AG04450 (cell line): Measurements from ENCODE around the gene SNRPD3. TPM values are rescaled to one million over a fixed set of nuclear protein-coding genes. Genes with fewer than 3 reads are reported as not detected.
"Not testable (repeated sequence)": the region's sequence is repeated elsewhere in the genome, so short reads cannot be mapped to it uniquely, and the experiment has no call there.

Experiments
- CTCF ChIA-PET: fragments of 300-600, 350-600 bp; formaldehyde crosslinking; extraction: SDS; loops from one replicate; lab custom pipeline; 2022; ENCODE audit warnings: antibody characterized with exemption, inconsistent platforms; lab: Charles Lee
- POLR2A ChIA-PET: fragments of 350-600 bp; formaldehyde crosslinking; extraction: SDS; loops from one replicate; lab custom pipeline; 2021; ENCODE audit warnings: antibody characterized with exemption, inconsistent platforms; lab: Yijun Ruan, JAX
- DNase-seq: peaks from one replicate; pipeline ENCODE4 v3.0.0-alpha.2; 2011; ENCODE audit warnings: low read depth, low spot score
- H3K27ac ChIP-seq: one replicate; pipeline ENCODE4 v1.5.1; 2012; ENCODE audit warnings: low read depth, low read length, control low read depth
- H3K27me3 ChIP-seq: one replicate; pipeline ENCODE4 v1.6.0; 2012; ENCODE audit warnings: low read length; ENCODE audit not compliant: control insufficient read depth, insufficient read depth
- H3K4me3 ChIP-seq: 2 replicates; pipeline ENCODE4 v1.5.1; 2011; ENCODE audit warnings: mild to moderate bottlenecking, low read depth, low read length, control low read depth
- H3K9me3 ChIP-seq: 2 replicates; pipeline ENCODE4 v1.5.1; 2012; ENCODE audit warnings: low read length; ENCODE audit not compliant: control insufficient read depth, insufficient read depth
- polyA plus RNA-seq: library from polyadenylated mRNA; depleted of rRNA; stranded (reverse); fragments of >200 nt; gene quantifications from 2 replicates; pipeline ENCODE4 v1.2.3, GENCODE V29; 2011
- TF ChIP-seq, protein P1 (sequence below): IDR thresholded peaks from 2 replicates; pipeline ENCODE4 v1.5.1; 2011; ENCODE audit warnings: low read depth, low read length, control low read depth, inconsistent platforms

SNRPD3 gene
- polyA plus RNA-seq, 1 experiment, result 187 TPM

DNA sequence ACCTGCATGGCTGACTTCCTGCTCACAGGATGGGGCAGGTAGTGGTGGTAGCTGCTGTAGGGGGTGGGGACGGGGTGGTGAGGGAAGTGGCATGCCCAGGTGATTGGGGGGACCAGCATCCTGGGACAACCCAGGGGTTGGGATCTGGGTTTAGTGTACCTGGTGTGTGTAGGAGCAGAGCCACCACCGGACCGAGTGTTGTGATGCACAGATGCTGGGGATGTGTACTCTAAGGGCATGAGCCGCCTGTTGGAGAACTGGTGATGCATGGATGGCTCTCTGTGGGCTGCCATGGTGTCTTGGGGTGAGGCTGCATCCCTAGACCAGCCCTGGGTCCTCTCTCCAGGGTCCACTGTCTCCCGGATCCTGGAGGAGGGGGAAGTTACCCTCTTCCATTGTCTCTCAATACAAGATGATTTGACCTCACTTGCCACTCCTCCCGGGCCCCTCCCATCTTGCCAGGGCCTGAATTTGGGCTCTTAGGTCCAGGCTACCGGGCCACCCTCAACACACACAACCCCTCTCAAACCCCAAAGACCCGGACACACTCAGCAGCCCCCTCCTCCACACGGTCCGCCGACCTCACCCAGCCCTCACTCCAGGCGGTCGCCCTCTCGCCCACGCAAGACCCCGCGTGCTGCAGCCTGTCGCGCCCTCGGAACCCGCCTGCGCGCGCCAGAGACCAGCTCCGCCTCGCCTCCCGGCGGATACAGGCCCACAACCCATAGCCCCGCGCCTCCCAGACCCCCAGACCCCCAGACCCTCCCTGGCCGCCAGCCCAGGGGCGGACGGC is 36.5 kb downstream of the SNRPD3 start:
- TF ChIP-seq, protein P1, sequence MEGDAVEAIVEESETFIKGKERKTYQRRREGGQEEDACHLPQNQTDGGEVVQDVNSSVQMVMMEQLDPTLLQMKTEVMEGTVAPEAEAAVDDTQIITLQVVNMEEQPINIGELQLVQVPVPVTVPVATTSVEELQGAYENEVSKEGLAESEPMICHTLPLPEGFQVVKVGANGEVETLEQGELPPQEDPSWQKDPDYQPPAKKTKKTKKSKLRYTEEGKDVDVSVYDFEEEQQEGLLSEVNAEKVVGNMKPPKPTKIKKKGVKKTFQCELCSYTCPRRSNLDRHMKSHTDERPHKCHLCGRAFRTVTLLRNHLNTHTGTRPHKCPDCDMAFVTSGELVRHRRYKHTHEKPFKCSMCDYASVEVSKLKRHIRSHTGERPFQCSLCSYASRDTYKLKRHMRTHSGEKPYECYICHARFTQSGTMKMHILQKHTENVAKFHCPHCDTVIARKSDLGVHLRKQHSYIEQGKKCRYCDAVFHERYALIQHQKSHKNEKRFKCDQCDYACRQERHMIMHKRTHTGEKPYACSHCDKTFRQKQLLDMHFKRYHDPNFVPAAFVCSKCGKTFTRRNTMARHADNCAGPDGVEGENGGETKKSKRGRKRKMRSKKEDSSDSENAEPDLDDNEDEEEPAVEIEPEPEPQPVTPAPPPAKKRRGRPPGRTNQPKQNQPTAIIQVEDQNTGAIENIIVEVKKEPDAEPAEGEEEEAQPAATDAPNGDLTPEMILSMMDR, result no peak
- ChIA-PET CTCF (interaction anchor here (0.6 kb wide), 1 partner anchor 610 kb away, joined by 8 read pairs; no protein-coding TSS in a partner anchor), POLR2A (interaction anchor here (0.6 kb wide), 1 partner anchor 47 kb away, joined by 4 read pairs; no protein-coding TSS in a partner anchor)
- Histone ChIP-seq H3K4me3 (peak overlapping the region; percentile 68), H3K27ac (no peak overlapping the region), H3K27me3 (no peaks in the 10 kb centered on the region), H3K9me3 (no peaks in the 10 kb centered on the region)
- no peak for DNase-seq

DNA sequence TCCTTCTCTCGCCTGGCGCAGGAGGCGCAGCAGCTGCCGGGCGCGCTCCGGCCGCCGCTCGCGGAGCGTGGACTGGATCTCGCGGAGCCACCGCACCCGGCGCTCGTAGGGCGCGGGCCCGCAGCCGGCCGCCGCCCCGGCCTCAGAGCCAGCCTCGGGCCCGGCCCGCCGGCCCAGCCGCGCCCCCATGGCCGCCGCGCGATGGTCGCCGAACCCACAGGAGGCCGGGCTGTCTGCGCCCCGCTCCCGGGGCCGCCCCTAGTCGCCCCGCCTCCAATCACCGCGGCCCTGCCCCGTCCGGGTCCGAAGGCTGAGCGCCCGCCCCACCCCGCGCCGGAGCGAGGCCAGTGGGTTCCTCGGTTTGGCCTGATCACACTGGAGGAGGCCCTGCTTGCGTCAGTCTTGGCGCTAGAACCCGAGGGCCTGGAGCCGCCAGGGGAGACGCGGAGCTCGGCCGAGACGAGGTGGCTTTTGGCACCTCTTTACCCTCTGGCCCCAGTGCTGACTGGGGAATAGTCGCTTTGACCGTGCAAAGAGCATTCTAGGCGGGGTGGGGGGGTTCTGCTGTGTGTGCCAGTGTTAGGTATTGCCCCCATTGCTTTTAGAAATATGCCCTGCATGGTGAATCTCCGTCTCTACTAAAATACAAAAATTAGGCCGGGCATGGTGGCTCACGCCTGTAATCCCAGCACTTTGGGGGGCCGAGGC is 37.2 kb downstream of the SNRPD3 start, which contains the start of gene LRRC75B:
Gene LRRC75B, minus strand, starts transcription at position 223 of the 708 bp plus-strand sequence. Its CDS starts 34 bp downstream, at position 189.
- no peaks in the 10 kb centered on the region for H3K27me3 ChIP-seq
- CTCF ChIA-PET, result interaction anchor here (0.7 kb wide), 1 partner anchor 269 kb away, joined by 6 read pairs; no protein-coding TSS in a partner anchor
- POLR2A ChIA-PET, result interaction anchor here (0.6 kb wide), 1 partner anchor 48 kb away, joined by 4 read pairs; no protein-coding TSS in a partner anchor
- TF ChIP-seq, protein P1, result no peak
- H3K4me3 ChIP-seq, result peak within 1 kb of the TSS; percentile 68
- DNase-seq, result peak; percentile 53
- H3K9me3 ChIP-seq, result no peaks in the 10 kb centered on the region
- H3K27ac ChIP-seq, result peak within 1 kb of the TSS; percentile 70

DNA sequence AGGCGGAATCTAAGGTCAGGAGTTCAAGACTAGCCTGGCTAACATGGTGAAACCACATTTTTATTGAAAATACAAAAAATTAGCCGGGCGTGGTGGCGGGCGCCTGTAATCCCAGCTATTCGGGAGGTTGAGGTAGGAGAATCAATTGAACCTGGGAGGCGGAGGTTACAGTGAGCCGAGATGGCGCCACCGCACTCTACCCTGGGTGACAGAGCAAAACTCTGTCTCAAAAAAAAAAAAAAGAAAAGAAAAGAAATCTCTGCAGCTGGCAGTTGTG is 37.7 kb downstream of the SNRPD3 start:
- DNase-seq, POLR2A ChIA-PET, H3K27me3 ChIP-seq, H3K9me3 ChIP-seq: not testable (repeated sequence)
- CTCF ChIA-PET, result interaction anchor here (0.7 kb wide), 1 partner anchor 269 kb away, joined by 6 read pairs; no protein-coding TSS in a partner anchor
- peak overlapping the region; percentile 70 for H3K27ac ChIP-seq
- H3K4me3 ChIP-seq, result peak overlapping the region; percentile 68

DNA sequence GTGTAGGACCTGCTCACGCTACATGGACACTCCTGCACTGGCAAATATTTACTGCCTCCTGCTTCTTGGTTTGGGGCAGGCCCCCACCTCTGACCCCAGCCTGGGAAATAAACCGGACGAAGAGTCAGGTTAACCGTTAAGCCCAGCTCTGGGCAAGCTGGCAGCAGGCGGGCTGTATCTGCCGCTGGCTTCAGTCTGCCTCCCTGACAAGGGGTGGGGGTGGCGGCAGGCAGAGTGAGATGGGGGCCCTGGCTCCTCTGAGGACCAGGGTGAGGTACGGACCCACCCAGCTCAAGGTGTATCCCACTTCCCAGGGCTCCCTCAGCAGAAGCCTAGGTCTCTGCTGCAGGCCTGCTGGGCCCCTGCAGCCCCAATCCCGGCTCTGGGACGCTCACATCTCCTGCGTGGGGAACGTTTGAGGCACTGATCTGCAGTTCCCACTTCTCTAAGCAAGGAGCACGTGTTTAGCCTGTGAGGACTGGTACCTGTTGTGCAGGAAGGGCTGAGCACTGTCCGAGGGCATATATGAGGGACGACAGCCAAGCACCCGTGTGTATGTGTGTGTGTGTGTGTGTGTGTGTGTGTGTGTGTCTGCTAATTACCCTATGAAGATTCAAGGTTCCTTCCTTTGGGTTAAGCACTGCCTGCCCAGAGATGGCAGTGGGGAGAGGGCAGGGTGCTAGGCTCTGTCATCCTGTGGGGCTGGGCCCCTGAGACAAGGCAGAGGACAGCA is 38.2 kb downstream of the SNRPD3 start:
- H3K9me3 ChIP-seq, result no peaks in the 10 kb centered on the region
- TF ChIP-seq, protein P1, result no peak
- ChIA-PET CTCF (no interaction called here), POLR2A (no interaction called here)
- no peak for DNase-seq
- H3K27ac ChIP-seq, result no peak overlapping the region
- H3K27me3 ChIP-seq, result no peaks in the 10 kb centered on the region
- H3K4me3 ChIP-seq, result no peak overlapping the region

DNA sequence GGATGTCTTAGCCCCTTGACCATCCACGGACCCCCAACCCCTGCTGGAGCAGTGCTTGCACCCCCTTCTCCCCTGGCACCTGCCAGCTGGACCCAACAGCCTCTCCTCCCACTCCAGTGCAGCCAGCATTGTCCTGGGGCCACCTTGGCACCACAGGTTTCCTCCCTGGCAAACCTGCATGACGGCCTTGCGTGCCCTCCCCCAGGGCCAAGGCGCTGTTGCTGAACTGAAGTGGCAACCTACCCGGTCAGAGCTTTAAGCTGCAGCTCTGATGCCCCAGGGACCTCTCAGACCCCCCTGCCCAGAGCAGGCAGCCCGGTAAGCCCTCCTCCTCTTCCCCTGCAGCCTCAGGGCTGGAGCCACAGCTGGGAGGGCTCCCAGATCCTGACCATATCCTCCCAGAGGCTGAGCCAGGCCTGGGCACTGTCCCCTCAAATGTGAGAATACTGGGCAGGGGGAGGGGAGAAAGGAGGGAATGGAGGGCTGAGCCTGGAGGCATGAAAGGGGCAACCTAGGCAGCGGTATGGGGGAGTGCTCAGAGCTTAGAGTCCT is 38.8 kb downstream of the SNRPD3 start:
- no peaks in the 10 kb centered on the region for H3K9me3 ChIP-seq
- no peak for DNase-seq
- ChIA-PET POLR2A (no interaction called here), CTCF (no interaction called here)
- TF ChIP-seq, protein P1, result no peak
- no peak overlapping the region for H3K27ac ChIP-seq
- H3K27me3 ChIP-seq, result no peaks in the 10 kb centered on the region
- no peak overlapping the region for H3K4me3 ChIP-seq
